ENCODE data around the gene CYTH1. TPM values are rescaled to one million over a fixed set of nuclear protein-coding genes. Genes with fewer than 3 reads are reported as not detected.

Gene CYTH1
- total and polyA plus RNA-seq, 10 of the 15 experiments (the other 5 are each of a cell fraction or from before 2014, with no cell fraction given), result 6.6 to 188 (median 145) TPM

DNA sequence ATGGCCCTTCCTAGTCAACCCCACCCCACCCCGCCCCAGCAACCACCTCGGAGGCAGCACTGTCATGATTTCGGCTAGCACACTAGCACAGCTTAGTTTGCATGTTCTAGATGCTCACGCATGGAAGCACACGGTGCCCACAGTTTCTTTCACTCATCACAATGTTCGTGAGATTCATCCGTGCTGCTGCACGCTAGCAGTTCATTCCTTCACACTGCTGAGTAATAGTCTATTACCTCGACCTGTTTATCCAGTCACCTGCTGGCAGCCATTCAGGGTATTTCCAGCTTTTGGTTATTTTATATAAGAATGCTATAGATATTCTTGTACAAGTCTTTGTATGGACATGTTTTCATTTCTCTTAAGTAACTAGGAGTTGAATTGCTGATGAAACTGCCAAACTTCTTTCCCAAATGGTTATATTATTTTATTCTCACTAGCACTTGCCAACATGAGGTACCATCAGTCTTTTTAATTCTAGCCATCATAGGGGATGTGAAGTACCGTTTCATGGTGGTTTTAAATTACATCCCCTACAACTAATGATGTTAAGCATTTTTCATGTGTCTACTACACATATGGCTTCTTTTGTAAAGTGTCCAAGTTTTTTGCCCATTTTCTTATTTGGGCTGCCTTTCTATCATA is 75.7 kb downstream of the CYTH1 start (continued):
- peak; percentile 53; the same call in 1 of the 2 replicates for TF ChIP-seq ZNF592 (IDR thresholded peaks at IDR 0.05)
- peak; percentile 95 for TF ChIP-seq DPF2 (IDR thresholded peaks at IDR 0.05)
- TF ChIP-seq YBX1 (IDR thresholded peaks at IDR 0.05), result no peak
- peak; percentile 92 for TF ChIP-seq YY1 (IDR thresholded peaks at IDR 0.05; ENCODE audit: low read depth, low read length)
- peak; percentile 93 for TF ChIP-seq MTA2 (IDR thresholded peaks at IDR 0.05; ENCODE audit: low read depth)
- no peak for TF ChIP-seq ZZZ3 (IDR thresholded peaks at IDR 0.05; ENCODE audit: control insufficient read depth, insufficient read length, low read depth)
- TF ChIP-seq, protein P1, sequence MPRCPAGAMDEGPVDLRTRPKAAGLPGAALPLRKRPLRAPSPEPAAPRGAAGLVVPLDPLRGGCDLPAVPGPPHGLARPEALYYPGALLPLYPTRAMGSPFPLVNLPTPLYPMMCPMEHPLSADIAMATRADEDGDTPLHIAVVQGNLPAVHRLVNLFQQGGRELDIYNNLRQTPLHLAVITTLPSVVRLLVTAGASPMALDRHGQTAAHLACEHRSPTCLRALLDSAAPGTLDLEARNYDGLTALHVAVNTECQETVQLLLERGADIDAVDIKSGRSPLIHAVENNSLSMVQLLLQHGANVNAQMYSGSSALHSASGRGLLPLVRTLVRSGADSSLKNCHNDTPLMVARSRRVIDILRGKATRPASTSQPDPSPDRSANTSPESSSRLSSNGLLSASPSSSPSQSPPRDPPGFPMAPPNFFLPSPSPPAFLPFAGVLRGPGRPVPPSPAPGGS (IDR thresholded peaks at IDR 0.05; ENCODE audit: borderline replicate concordance, insufficient read depth, low read depth, low read length, poor library complexity, severe bottlenecking), result peak; percentile 83
- TF ChIP-seq, protein P2, sequence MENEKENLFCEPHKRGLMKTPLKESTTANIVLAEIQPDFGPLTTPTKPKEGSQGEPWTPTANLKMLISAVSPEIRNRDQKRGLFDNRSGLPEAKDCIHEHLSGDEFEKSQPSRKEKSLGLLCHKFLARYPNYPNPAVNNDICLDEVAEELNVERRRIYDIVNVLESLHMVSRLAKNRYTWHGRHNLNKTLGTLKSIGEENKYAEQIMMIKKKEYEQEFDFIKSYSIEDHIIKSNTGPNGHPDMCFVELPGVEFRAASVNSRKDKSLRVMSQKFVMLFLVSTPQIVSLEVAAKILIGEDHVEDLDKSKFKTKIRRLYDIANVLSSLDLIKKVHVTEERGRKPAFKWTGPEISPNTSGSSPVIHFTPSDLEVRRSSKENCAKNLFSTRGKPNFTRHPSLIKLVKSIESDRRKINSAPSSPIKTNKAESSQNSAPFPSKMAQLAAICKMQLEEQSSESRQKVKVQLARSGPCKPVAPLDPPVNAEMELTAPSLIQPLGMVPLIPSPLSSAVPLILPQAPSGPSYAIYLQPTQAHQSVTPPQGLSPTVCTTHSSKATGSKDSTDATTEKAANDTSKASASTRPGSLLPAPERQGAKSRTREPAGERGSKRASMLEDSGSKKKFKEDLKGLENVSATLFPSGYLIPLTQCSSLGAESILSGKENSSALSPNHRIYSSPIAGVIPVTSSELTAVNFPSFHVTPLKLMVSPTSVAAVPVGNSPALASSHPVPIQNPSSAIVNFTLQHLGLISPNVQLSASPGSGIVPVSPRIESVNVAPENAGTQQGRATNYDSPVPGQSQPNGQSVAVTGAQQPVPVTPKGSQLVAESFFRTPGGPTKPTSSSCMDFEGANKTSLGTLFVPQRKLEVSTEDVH (IDR thresholded peaks at IDR 0.05; ENCODE audit: low read depth, partially characterized antibody), result no peak
- TF ChIP-seq, protein P3, sequence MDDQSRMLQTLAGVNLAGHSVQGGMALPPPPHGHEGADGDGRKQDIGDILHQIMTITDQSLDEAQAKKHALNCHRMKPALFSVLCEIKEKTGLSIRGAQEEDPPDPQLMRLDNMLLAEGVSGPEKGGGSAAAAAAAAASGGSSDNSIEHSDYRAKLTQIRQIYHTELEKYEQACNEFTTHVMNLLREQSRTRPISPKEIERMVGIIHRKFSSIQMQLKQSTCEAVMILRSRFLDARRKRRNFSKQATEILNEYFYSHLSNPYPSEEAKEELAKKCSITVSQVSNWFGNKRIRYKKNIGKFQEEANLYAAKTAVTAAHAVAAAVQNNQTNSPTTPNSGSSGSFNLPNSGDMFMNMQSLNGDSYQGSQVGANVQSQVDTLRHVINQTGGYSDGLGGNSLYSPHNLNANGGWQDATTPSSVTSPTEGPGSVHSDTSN (IDR thresholded peaks at IDR 0.05; ENCODE audit: insufficient replicate concordance, low read depth, low read length), result peak; percentile 68
- TF ChIP-seq, protein P4, sequence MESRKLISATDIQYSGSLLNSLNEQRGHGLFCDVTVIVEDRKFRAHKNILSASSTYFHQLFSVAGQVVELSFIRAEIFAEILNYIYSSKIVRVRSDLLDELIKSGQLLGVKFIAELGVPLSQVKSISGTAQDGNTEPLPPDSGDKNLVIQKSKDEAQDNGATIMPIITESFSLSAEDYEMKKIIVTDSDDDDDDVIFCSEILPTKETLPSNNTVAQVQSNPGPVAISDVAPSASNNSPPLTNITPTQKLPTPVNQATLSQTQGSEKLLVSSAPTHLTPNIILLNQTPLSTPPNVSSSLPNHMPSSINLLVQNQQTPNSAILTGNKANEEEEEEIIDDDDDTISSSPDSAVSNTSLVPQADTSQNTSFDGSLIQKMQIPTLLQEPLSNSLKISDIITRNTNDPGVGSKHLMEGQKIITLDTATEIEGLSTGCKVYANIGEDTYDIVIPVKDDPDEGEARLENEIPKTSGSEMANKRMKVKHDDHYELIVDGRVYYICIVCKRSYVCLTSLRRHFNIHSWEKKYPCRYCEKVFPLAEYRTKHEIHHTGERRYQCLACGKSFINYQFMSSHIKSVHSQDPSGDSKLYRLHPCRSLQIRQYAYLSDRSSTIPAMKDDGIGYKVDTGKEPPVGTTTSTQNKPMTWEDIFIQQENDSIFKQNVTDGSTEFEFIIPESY (IDR thresholded peaks at IDR 0.05), result no peak
- TF ChIP-seq RB1 (IDR thresholded peaks at IDR 0.05; ENCODE audit: borderline replicate concordance), result 0 out of 2 replicates have a peak, but pooled peaks have one; percentile 21
- TF ChIP-seq RBBP5 (conservative IDR thresholded peaks at IDR 0.05), result no peak
- no peak for TF ChIP-seq NRF1 (conservative IDR thresholded peaks at IDR 0.05; ENCODE audit: low read depth, low read length)
- TF ChIP-seq HDGF (IDR thresholded peaks at IDR 0.05), result no peak
- TF ChIP-seq NR2C2 (IDR thresholded peaks at IDR 0.05; ENCODE audit: borderline replicate concordance, control insufficient read depth, insufficient read length, low read depth), result no peak
- TF ChIP-seq NFYB (IDR thresholded peaks at IDR 0.05; ENCODE audit: insufficient read depth, low read depth, low read length), result no peak

All from GM12878 (cell line).